GM18526 (cell line): ENCODE results near the gene KLHL33.

Experiments used
- POLR2A ChIP-seq: IDR thresholded peaks from 3 replicates; pipeline ENCODE4 v1.6.1; 2011; ENCODE audit not compliant: insufficient read length; ENCODE audit errors: extremely low read depth

Gene KLHL33

GRCh38 chr14:20455355-20456300, 19.7 kb upstream of the KLHL33 start:
- TF ChIP-seq POLR2A: no peak

GRCh38 chr14:20454516-20455354, 18.8 kb upstream of the KLHL33 start, which contains the start of the genes APEX1 and OSGEP:
TSS of gene APEX1 (plus strand) at chr14:20455226. CDS start at chr14:20455646, 420 bp downstream.
TSS of gene OSGEP (minus strand) at chr14:20454812. CDS start at chr14:20454683, 129 bp downstream.
- TF ChIP-seq POLR2A: peak; percentile 86

GRCh38 chr14:20446889-20447288, 10.9 kb upstream of the KLHL33 start:
- no peak for TF ChIP-seq POLR2A

GRCh38 chr14:20441461-20441860, 5.5 kb upstream of the KLHL33 start:
- no peak for TF ChIP-seq POLR2A

- TF ChIP-seq POLR2A: no peak
Observed at GRCh38 chr14:20440882-20441281, 4.9 kb upstream of the KLHL33 start.

GRCh38 chr14:20440465-20440864, 4.5 kb upstream of the KLHL33 start:
- TF ChIP-seq POLR2A: no peak

- no peak for TF ChIP-seq POLR2A
Observed at GRCh38 chr14:20438664-20439063, 2.7 kb upstream of the KLHL33 start.

- no peak for TF ChIP-seq POLR2A
Observed at GRCh38 chr14:20436363-20436755, 393 bp upstream of the KLHL33 start.

GRCh38 chr14:20434701-20435581, 1.0 kb downstream of the KLHL33 start:
- TF ChIP-seq POLR2A: no peak

- TF ChIP-seq POLR2A: no peak
Observed at GRCh38 chr14:20429801-20430669, 5.9 kb downstream of the KLHL33 start.

GRCh38 chr14:20428802-20429201, 7.2 kb downstream of the KLHL33 start:
- TF ChIP-seq POLR2A: no peak

GRCh38 chr14:20428010-20428365, 8.0 kb downstream of the KLHL33 start:
- TF ChIP-seq POLR2A: no peak

- no peak for TF ChIP-seq POLR2A
Observed at GRCh38 chr14:20427231-20428009, 8.5 kb downstream of the KLHL33 start.
